Tibial nerve (tissue), 4 donors: ENCODE measurements around the gene VPS26C.

Source experiments
- EP300 ChIP-seq, 2 donors: sonication (generic); formaldehyde crosslinking; IDR thresholded peaks; one replicate each; pipeline ENCODE4 v1.6.1; 2017; ENCODE audit warnings: antibody characterized with exemption in 2 of 2, mild to moderate bottlenecking in 1 of 2
- POLR2A ChIP-seq, 2 donors: fragments of 450-650 bp; IDR thresholded peaks; one replicate each; pipeline ENCODE4 v1.6.1; 2017; ENCODE audit warnings: antibody characterized with exemption in 2 of 2, mild to moderate bottlenecking in 2 of 2, moderate library complexity in 2 of 2
- TF ChIP-seq, protein P1 (sequence below), 5 experiments: fragments of 200-600 bp in 3 of 5; fragments of 450-650 bp in 2 of 5; sonication (generic) in 3 of 5; IDR thresholded peaks; one replicate each; pipeline ENCODE4 v1.5.1; 2016 to 2019; ENCODE audit warnings: antibody characterized with exemption in 5 of 5, mild to moderate bottlenecking in 3 of 5, moderate library complexity in 2 of 5

DNA sequence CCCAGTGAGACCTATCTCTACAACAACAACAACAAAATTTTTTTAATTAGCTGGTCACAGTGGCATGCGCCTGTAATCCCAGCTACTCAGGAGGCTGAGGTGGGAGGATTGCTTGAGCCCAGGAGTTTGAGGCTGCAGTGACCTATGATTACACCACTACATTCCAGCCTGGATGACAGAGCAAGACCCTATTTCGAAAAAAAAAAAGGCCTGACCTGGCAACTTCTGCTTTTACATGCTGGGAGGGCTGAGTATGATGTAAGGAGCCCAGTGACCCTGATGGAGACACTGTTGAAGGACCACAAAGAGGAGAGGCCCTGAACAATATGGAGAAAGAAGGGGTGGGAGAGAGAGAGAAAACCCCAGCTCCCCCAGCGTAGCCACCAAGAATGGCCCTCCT lies 9.2 kb upstream of the VPS26C start:
- TF ChIP-seq, protein P1, sequence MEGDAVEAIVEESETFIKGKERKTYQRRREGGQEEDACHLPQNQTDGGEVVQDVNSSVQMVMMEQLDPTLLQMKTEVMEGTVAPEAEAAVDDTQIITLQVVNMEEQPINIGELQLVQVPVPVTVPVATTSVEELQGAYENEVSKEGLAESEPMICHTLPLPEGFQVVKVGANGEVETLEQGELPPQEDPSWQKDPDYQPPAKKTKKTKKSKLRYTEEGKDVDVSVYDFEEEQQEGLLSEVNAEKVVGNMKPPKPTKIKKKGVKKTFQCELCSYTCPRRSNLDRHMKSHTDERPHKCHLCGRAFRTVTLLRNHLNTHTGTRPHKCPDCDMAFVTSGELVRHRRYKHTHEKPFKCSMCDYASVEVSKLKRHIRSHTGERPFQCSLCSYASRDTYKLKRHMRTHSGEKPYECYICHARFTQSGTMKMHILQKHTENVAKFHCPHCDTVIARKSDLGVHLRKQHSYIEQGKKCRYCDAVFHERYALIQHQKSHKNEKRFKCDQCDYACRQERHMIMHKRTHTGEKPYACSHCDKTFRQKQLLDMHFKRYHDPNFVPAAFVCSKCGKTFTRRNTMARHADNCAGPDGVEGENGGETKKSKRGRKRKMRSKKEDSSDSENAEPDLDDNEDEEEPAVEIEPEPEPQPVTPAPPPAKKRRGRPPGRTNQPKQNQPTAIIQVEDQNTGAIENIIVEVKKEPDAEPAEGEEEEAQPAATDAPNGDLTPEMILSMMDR (IDR thresholded peaks at IDR 0.05), result no peak
- TF ChIP-seq POLR2A (IDR thresholded peaks at IDR 0.05) (no peak), EP300 (IDR thresholded peaks at IDR 0.05) (no peak)
